ENCODE results near the gene PAEP.

Gene PAEP

GRCh38 chr9:135580664-135581380 is 19.3 kb downstream of the PAEP start:
- H3K27ac ChIP-seq (replicated peaks) = no peak overlapping the region
- peaks cover 2% of the 10 kb centered on the region for H3K27me3 ChIP-seq (ENCODE audit: insufficient read depth, poor library complexity, severe bottlenecking)
- TF ChIP-seq SPI1 (IDR thresholded peaks at IDR 0.05; ENCODE audit: borderline replicate concordance, low read depth) (no peak), GABPA (IDR thresholded peaks at IDR 0.05; ENCODE audit: low read depth) (no peak), CTCF (IDR thresholded peaks at IDR 0.05; ENCODE audit: insufficient read depth, low read length) (no peak), POLR2AphosphoS5 (IDR thresholded peaks at IDR 0.05; ENCODE audit: low read depth) (no peak), REST (IDR thresholded peaks at IDR 0.05; ENCODE audit: insufficient replicate concordance, low read depth) (no peak)
- no peak overlapping the region for H3K4me3 ChIP-seq (replicated peaks; ENCODE audit: insufficient read depth, low read length)
- DNase-seq (ENCODE audit: low read depth in 1 of 2, low spot score in 1 of 2) = no peak

DNA sequence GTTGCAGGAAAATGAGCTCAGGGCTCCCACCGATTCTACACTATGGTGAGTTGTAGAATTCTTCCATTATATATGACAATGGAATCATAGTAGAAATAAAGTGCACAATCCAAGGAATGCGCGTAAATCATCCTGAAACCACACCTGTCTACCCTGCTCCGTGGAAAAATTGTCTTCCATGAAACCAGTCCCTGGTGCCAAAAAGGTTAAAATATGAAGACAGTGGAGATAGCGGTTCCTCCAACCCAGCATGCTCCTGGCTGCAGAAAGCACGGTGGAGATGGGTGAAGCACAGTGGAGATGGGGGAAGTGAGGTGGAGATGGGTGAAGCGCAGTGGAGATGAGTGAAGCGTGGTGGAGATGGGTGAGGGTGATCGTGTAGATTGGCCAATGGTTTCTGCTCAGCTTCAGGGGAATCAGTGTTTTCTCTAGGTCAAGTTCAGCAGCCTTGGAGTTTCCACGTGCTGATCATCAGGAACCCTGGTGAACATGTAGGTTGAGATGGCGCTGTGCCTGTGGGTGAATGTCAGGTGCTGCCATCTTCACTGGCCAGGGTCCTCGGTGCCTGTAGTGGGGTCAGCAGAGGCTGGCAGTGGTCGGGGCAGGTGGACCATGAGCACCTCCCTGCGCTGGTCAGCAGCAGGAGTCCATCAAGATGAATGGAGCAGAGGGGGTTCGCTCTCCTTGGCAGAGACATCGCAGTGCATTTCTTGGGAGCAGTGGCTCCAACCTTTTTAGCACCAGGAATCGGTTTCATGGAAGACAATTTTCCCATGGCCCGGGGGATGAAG is 20.3 kb downstream of the PAEP start:
- no peak for DNase-seq (ENCODE audit: low read depth in 1 of 2, low spot score in 1 of 2)
- no peak overlapping the region for H3K27ac ChIP-seq (replicated peaks)
- TF ChIP-seq GABPA (IDR thresholded peaks at IDR 0.05; ENCODE audit: low read depth) (no peak), SPI1 (IDR thresholded peaks at IDR 0.05; ENCODE audit: borderline replicate concordance, low read depth) (no peak), POLR2AphosphoS5 (IDR thresholded peaks at IDR 0.05; ENCODE audit: low read depth) (no peak), REST (IDR thresholded peaks at IDR 0.05; ENCODE audit: insufficient replicate concordance, low read depth) (no peak), CTCF (IDR thresholded peaks at IDR 0.05; ENCODE audit: insufficient read depth, low read length) (no peak)
- no peak overlapping the region for H3K4me3 ChIP-seq (replicated peaks; ENCODE audit: insufficient read depth, low read length)
- peaks cover 2% of the 10 kb centered on the region for H3K27me3 ChIP-seq (ENCODE audit: insufficient read depth, poor library complexity, severe bottlenecking)

DNA sequence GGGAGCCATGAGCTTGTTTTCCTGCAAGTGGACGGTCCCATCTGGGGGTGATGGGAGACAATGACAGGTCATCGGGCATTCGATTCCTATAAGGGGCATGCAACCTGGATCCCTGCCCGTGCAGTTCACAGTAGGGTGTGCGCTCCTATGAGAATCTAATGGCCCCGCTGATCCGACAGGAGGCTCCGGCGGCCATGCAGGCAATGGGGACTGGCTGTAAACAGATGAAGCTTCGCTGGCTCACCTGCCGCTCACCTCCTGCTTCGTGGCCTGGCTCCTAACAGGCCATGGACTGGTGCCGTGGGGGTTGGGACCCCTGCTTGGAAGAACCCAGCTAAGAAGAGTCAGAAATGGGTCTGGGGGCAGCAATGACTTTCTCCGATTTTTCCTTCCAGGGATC is 21.0 kb downstream of the PAEP start:
- TF ChIP-seq POLR2AphosphoS5 (IDR thresholded peaks at IDR 0.05; ENCODE audit: low read depth) (no peak), REST (IDR thresholded peaks at IDR 0.05; ENCODE audit: insufficient replicate concordance, low read depth) (no peak)
- Histone ChIP-seq H3K27me3 (ENCODE audit: insufficient read depth, poor library complexity, severe bottlenecking) (peaks cover 2% of the 10 kb centered on the region), H3K27ac (replicated peaks) (no peak overlapping the region), H3K4me3 (replicated peaks; ENCODE audit: insufficient read depth, low read length) (no peak overlapping the region)
- DNase-seq (ENCODE audit: low read depth in 1 of 2, low spot score in 1 of 2) = no peak

All from HL-60 (cell line).